Stimulated activated CD8-positive, alpha-beta memory T cell treated with anti-CD3 and anti-CD28 coated beads, Interleukin-7, amount 100 ng/mL, for 48 hours (primary cell): ENCODE data around the gene ATP10D.
"Not testable (repeated sequence)": the region's sequence is repeated elsewhere in the genome, so short reads cannot be mapped to it uniquely, and the experiment has no call there.

Experiments
- DNase-seq, 2 donors: peaks; one replicate each; pipeline ENCODE4 v3.0.0-alpha.2; 2020; ENCODE audit warnings: low read depth in 1 of 2; ENCODE audit errors: extremely low read depth in 1 of 2

The ATP10D gene

DNA sequence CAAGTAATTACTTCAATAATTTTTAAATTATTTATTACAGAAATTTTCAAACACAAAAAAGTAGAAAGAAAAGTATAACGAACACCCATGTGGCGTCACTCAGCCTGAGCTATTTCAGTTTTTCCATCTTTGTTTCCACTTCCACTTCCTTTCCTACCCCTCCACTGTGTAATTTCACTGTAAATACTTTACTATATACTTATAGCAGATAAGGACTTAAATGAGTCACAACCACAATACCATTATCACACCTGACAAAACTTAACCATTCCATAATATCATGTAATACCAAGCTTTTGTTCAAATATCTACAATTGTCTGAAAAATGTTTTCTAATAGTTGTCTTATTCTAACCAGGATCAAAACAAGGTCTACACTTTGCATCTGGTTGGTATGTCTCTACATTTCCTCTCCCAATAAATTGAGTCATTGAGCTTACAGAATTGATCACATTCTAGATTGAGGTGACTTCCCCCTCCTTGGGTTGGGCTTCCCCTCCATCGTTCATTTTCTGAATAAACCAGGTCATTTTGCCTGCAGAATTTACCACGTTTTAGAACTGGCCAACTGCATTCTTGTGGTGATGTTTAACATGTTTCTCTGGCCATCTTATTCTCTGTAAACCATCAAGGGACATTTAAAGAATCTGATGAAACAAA is 48.7 kb downstream of the ATP10D start:
- DNase-seq = no peak

DNA sequence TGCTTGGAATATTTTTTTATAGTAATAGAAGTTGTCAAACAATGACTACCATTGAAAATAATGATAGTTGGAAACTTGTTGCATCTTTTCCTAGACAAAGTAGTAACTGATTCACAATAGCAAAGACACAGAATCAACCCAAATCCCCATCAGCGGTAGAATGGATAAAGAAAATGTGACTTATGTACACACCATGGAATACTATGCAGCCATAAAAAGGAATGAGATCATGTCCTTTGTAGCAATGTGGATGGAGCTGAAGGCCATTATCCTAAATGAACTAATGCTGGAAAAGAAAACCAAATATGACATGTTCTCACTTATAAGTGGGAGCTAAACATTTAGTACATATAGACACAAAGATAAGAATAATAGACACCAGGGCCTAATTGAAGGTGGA is 49.7 kb downstream of the ATP10D start:
- DNase-seq = no peak

DNA sequence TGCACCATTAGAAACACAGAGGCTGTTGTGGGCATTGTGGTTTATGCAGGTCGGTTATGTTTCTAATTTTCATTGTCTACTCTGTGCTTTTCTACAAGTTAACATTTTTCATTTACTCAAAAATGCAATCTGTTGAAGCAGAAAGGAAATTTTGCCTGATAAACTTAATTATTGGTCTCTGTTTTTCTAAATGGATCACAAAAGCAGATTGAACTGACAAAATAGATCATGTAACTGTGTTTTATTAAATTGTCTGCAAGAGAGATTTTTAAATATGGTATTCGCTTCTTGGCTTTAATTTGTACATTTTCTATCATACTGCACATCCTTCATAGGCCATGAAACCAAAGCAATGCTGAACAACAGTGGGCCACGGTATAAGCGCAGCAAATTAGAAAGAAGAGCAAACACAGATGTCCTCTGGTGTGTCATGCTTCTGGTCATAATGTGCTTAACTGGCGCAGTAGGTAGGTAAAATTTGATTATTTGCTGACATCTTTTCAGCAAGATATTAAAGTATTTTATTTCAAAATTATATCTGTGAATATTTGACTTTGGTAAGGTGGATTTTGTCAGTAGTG is 50.6 kb downstream of the ATP10D start:
- DNase-seq = no peak

DNA sequence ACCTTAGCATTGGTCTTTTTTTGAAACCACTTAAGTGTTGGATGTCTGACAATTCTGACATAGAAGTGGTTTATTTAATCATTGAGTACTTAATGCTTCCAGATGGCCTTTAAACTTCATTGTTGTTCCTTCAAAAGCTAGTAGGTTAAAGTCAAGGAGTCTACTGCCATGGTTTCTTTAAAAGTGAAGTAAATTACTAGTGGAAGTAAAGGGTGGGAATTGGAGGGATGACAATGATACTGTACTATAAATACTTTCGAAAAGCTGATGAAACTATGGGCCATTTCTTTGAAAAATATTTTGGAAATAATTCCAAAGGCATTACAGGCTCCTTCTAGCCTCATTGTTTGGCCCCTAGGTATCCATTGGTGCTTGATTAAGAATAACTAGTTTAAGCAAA is 51.9 kb downstream of the ATP10D start:
- DNase-seq = no peak

DNA sequence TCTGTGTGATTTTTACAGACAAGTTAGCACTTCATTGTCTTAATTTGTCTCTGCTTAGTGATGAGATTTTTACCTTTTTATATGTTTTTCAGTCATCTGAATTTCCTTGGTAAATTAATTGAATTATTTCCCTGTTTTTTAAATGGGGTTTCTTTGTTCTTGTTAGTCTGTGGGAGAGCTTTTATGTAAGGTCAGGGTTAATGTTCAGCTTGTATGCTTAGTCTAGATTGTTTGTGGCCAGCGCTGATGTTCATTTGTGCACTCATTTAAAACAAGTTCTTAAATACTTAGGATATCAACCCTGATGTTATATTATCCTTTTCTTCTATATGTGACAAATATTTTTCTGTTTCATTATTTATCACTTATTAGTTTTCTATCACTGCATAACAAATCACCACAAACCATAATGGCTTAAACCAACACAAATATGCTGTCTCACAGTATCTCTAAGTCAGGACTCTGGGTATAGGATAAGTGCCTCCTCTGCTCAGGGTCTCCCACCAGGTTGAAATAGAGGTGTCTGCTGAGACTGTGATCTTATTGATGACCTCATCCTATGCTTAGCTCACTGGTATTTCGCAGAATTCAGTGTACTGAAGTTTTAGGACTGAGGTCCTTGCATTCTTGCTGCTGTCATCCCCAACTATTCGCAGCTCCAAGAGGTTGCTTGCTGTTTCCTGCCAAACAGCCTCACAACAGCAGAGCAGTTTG is 53.2 kb downstream of the ATP10D start:
- no peak for DNase-seq

DNA sequence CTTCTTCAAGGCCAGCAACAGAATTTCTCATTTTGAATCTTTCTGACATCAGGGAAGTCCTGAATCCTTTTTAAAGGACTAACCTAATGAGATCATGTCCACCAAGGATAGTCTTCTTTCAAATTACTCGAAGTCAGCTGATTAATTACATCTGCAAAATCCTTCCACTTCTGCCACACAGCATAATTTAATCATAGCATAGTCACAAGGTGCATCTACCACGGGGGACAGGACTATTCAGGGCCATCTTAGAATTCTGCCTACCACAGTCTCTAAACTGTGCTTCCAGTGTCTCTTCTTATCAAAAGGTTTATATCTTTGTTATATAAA is 53.7 kb downstream of the ATP10D start:
- no peak for DNase-seq

DNA sequence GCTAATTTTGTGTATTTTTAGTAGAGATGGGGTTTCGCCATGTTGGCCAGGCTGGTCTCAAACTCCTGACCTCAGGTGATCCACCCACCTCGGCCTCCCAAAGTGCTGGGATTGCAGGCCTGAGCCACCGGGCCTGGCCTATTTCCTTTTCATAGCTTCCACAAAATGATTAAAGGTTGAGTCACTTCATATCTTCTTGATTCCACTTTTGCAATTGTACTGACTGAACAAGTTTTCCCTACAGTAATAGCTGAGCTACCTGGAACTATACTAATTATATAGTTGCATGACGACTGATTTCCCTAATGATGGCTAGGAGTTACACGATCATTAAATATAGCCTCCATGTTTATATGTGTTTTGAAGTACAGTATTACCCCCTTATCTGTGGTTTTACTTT is 57.6 kb downstream of the ATP10D start:
- DNase-seq = not testable (repeated sequence)

DNA sequence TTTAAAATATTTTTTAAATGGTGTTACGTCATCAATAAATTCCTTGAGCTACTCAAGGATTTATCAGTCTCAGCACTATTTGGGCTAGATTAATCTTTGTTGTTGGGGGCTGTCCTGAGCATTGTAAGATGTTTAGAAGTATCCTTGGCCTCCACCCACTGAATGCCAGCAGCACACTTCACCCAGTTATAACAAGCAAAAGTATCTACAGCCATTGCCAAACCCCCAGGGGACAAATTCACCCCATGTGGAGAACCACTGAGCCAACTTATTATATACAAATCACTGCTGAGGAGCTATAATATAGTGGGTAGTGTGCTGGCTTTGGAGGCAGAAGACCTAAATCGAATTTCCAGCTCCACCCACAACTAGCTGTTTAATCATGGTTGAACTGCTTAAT is 58.3 kb downstream of the ATP10D start:
- no peak for DNase-seq

DNA sequence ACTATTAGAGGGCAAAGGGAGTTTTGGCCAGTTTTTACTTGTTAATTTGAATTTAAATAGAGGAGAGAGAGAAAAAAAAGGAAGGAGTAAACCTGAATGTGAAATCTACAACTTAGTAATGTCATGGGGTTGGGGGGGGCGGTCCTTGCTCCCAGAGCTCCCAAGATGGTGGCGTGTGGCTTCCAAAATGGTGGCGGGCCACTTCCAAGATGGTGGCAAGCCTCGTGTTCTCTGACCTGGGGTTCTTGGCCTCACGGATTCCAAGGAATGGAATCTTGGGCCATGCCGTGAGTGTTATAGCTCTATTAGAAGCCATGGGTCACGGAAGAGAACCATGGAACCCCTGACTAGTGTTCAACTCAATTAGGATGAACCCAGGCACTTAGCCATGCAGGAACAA is 65.3 kb downstream of the ATP10D start:
- DNase-seq = not testable (repeated sequence)

DNA sequence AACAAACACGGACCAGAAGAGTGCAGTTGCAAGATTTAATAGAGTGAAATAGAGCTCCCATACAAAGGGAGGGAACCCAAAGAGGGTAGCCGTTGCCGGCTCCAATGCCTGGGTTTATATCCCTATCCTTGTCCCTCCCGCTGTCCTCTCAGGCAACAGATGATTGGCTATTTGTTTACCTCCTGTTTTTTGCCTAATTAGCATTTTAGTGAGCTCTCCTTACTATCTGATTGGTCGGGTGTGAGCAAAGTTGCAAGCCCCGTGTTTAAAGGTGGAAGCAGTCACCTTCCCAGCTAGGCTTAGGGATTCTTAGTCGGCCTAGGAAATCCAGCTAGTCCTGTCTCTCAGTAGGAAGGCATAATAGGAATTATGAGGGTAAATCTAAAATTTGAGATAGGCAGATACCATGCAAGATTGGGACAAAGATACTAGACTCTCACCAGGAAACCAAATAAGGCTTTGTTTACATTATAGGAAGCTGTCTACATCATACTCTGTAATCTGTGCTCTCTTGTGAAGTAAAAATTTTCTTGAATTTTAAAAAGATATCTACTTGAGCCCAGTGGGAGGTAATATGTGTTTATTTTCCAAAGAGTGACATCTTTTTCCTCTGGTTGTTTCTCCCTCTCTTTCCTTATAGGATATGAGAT is 65.9 kb downstream of the ATP10D start:
- DNase-seq = no peak

DNA sequence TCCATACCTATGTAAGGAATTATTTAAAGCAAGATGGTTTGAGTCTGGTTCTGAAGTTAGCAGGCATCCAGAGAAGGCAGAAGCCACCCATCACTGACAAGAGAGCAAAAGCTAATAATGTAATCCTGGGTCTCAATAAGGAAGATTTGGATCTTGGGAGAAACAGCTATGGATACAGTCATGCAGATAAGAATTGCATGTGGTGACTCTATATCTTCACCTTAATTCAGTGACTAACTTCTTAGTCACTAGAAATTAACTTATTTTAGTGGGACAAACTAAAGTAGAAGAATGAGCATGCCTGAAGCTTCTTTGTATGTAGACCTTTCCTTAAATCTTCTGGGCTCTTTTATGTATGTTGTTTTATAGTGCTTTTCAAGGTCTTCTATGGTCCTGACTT is 66.6 kb downstream of the ATP10D start:
- DNase-seq = no peak

DNA sequence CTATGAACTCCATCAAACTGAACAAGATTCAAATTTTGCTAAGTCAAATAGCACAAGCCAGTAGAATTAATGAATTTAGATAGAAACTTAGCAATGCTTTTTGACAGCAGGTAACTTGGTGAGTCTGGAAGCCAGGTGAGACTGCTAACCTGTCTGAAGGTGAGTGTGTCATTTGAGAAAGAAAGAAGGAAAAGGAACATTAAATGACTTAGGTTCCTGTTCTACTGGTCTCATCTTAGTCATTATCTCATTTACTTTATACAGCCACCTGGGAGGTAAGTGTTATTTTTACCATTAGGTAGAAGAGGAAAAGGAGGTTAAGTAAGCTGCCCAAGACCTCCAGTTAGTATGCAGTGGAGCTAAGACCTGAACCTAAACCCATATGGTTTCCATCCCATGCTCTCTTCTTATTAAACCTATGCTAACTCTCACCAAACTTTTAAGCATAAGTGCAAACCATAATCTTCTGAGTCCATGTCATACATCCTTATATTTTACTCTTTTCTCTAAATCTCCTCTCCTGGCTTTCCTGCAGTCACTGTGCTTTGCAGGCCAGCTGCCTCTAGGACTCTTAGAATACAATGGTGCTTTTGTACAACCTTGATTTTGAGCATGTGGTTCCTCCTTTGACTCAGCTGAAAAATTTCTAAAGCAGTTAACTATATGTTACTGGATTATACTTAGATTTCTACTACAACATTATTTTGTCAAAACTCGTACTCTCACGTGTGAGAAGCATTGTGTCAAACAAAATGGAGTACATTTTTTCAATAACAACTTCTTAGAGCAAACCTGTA is 68.5 kb downstream of the ATP10D start:
- no peak for DNase-seq

DNA sequence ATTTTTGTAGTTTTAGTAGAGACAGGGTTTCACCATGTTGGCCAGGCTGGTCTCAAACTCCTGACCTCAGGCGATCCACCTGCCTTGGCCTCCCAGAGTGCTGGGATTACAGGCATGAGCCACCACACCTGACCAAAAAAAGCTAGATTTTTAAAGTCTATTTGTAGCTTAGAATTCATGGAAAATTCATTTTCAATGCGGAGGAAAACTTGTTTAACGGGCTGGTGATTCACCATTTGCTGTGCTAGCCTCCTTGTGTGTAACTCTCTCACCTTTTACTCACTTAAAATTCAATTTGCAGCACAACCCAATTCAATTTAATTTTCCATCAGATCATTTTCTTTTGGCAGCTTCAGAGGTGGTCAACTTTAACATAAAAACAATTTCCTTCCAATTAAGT is 70.8 kb downstream of the ATP10D start:
- not testable (repeated sequence) for DNase-seq

DNA sequence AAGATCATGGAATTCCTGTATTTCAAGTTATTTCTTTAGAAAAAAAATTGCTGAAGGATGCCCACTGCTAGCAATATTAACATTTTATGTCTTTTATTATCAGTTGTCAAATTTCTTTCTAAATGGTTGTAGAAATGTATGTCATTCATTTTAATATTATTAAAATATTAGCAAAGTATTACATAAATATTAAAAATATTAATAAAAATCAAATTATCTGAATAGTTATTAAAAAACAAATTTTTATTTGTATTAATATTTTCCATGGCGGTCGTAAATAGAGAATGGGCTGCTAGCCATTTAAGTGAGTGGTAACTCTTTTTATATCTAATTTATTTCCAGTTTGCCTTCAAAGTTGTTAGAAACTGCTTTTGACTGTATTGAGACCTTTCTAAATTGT is 72.2 kb downstream of the ATP10D start:
- no peak for DNase-seq

DNA sequence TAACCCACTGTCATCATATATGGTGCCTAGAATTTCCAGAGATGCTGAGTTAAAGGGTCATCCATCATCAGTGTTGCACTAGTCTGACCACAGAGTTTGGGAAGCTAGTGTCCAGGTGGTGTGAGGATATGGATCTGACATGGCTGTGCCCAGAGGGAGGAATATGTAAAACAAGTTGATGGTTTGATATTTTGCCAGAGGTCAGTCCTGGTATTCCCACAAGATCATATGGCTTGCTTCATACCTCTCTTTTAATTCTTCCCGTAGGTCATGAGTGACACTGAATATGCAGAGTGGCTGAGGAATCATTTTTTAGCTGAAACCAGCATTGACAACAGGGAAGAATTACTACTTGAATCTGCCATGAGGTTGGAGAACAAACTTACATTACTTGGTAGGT is 75.6 kb downstream of the ATP10D start:
- no peak for DNase-seq

DNA sequence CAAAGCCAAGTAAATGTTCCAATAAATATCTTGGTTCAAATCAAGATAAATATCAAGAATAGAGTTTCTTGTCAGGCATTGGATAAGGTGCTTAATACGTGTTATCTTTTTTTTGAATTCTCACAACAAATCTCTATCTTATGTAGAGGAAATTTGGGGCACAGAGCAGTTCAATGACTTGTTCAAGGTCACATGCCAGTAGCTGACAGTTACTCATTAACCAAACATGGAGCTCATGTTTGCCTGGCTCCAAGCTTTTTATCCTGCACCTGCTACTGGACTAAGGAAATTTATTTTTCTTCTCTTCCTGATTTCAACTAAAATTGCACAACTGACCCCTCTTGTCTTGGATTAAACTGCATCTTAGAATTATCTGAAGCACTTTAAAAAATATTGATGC is 76.3 kb downstream of the ATP10D start:
- DNase-seq = no peak

DNA sequence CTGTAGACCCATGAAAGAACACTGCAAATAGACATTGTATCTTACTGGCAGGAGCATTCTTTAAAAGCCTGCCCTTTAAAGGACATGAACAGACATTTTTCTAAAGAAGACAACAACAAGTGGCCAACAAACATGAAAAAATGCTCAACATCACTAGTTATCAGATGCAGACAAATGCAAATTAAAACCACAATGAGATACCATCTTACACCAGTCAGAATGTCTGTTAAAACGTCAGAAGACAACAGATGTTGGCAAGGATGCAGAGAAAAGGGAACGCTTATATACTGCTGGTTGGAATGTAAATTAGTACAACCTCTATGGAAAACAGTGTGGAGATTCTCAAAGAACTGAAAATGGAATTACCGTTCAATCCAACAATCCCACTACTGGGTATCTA is 77.2 kb downstream of the ATP10D start:
- DNase-seq = no peak

DNA sequence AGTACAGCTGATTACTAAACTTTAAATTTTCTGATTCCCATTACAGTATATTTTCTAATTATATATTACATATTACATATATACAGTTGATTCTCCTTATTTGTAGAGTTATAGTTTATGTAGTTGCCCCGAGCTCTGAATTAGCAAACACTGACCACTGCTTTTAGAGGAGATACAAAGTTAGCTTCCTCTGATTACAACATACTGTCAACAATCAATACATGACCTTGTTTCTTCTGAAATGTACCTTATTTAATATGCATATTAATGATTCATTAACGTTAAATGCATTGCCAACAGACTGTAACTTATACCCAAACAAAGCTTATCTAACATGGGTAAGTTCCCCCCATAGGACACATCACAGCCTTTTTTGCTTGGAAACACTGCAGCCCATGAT is 81.5 kb downstream of the ATP10D start:
- DNase-seq = no peak

DNA sequence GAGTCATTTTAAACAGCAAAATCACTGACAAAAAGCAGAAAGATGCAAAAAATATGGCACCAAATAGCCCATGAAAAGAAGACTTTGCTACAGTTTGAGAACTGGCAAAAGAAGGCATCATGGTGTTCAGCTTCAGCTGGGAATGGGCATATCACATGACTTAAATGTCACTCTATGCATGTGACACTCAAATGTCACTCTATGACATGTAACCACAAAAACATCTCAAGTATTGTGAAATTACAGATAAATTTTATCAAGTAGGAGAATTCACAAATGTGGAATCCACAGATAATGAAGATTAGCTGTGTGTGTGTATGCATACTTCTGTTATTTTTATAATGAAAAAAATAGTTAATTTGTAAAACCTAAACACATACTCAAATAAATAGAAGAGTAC is 81.9 kb downstream of the ATP10D start:
- DNase-seq = no peak

DNA sequence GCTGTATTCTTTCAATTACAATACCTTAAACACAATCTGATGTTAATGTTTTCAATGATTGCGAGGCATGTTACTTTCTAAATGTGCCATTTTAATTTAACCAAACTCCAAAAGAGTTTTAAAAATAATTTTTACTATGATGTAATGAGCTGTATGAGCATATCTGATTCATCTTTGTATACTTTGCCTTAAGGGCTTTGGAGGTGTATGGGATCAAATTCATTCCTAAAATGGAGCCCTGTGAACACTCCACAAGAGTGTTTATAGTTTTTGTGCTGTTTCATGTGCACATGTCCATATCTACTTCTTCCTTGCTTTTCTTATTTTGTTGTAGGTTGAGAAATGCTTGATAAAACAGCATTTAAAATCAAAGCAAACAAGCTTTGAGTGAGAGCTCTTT is 82.4 kb downstream of the ATP10D start:
- DNase-seq = no peak

DNA sequence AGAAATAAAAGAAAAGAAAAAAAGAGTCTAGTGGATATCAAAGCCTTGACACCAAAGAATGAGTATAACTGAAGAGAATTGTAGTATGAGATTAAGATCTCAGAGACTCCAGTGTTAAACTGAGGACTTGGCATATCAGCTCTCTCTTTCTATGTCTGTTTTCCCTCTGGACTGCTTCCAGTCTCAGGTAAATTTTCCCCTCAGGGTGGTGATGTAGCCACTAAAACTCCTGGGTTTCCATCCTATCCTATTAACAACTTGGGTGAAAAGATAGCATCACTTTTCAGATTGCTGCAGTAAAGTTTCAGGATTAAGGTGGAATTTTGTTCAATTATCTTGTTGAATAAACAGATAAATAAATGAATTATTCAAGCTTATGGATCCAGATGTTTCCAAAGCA is 85.7 kb downstream of the ATP10D start:
- no peak for DNase-seq
